GM19351 (cell line): ENCODE measurements around the gene PLA2G4C.
"Not testable (repeated sequence)": the region's sequence is repeated elsewhere in the genome, so short reads cannot be mapped to it uniquely, and the experiment has no call there.

Experiments
- ATAC-seq: cut with Tn5 transposase; IDR thresholded peaks from one replicate; pipeline ENCODE4 v1.9.1; 2021; ENCODE audit warnings: mild to moderate bottlenecking, moderate library complexity; ENCODE audit not compliant: unreplicated experiment

PLA2G4C gene

GRCh38 chr19:48111280-48111679 lies 663 bp upstream of the PLA2G4C start:
- ATAC-seq, result no peak

GRCh38 chr19:48108997-48109782 lies 1.4 kb downstream of the PLA2G4C start:
- no peak for ATAC-seq

GRCh38 chr19:48103922-48104321 lies 6.7 kb downstream of the PLA2G4C start:
- no peak for ATAC-seq

GRCh38 chr19:48102870-48103751 lies 7.5 kb downstream of the PLA2G4C start:
- no peak for ATAC-seq

- ATAC-seq, result no peak
Measured at GRCh38 chr19:48095612-48096175, 14.9 kb downstream of the PLA2G4C start.

- no peak for ATAC-seq
Measured at GRCh38 chr19:48094855-48095203, 15.8 kb downstream of the PLA2G4C start.

- ATAC-seq, result no peak
Measured at GRCh38 chr19:48094129-48094854, 16.3 kb downstream of the PLA2G4C start.

GRCh38 chr19:48091111-48091718 lies 19.4 kb downstream of the PLA2G4C start:
- not testable (repeated sequence) for ATAC-seq

GRCh38 chr19:48090281-48090802 lies 20.3 kb downstream of the PLA2G4C start:
- no peak for ATAC-seq

GRCh38 chr19:48088991-48089390 lies 21.6 kb downstream of the PLA2G4C start:
- not testable (repeated sequence) for ATAC-seq

GRCh38 chr19:48085904-48086864 lies 24.4 kb downstream of the PLA2G4C start:
- no peak for ATAC-seq

GRCh38 chr19:48085076-48085475 lies 25.5 kb downstream of the PLA2G4C start:
- no peak for ATAC-seq

- no peak for ATAC-seq
Measured at GRCh38 chr19:48081106-48081505, 29.5 kb downstream of the PLA2G4C start.

GRCh38 chr19:48070177-48070769 lies 40.3 kb downstream of the PLA2G4C start:
- not testable (repeated sequence) for ATAC-seq

- no peak for ATAC-seq
Measured at GRCh38 chr19:48069435-48069834, 41.2 kb downstream of the PLA2G4C start.

GRCh38 chr19:48064509-48064908 lies 46.1 kb downstream of the PLA2G4C start:
- no peak for ATAC-seq

GRCh38 chr19:48061401-48062344 lies 48.9 kb downstream of the PLA2G4C start:
- no peak for ATAC-seq

GRCh38 chr19:48060381-48060780 lies 50.2 kb downstream of the PLA2G4C start:
- ATAC-seq, result no peak
